H1 (cell line): ENCODE measurements around the gene CFAP61. TPM values are rescaled to one million over a fixed set of nuclear protein-coding genes. Genes with fewer than 3 reads are reported as not detected.

Experiments
- CTCF ChIA-PET: fragments of 300-600 bp; sonication (Branson Sonifier 250); formaldehyde crosslinking; loops from one replicate; lab custom pipeline; 2021; ENCODE audit not compliant: partially characterized antibody; lab: Charles Lee
- POLR2A ChIA-PET: fragments of 300-600 bp; sonication (Branson Sonifier 250); formaldehyde crosslinking; loops from one replicate; lab custom pipeline; 2021; ENCODE audit warnings: inconsistent platforms; ENCODE audit not compliant: partially characterized antibody; lab: Charles Lee
- DNase-seq, 2 experiments: peaks; one replicate each; pipeline versions ENCODE4 v3.0.0 to v3.0.0-alpha.2; 2010 to 2022; ENCODE audit warnings: low spot score in 2 of 2, low read depth in 1 of 2, mixed read lengths in 1 of 2
- FAIRE-seq: peaks from 2 replicates; lab custom pipeline; 2011; peaks lifted over from hg19 to GRCh38; lab: Jason Lieb, UNC
- H2AFZ ChIP-seq: 2 replicates; pipeline ENCODE4 v1.8.1; 2012; ENCODE audit warnings: low read length, inconsistent platforms
- H2AK5ac ChIP-seq: 2 replicates; pipeline ENCODE4 v1.6.1; 2013; ENCODE audit warnings: low read depth, low read length
- H2BK120ac ChIP-seq: replicated peaks from 2 replicates; pipeline ENCODE3; 2013; ENCODE audit warnings: low read depth, low read length, inconsistent platforms
- H2BK12ac ChIP-seq: 2 replicates; pipeline ENCODE4 v1.6.1; 2013; ENCODE audit warnings: low read depth, low read length
- H2BK15ac ChIP-seq: 2 replicates; pipeline ENCODE4 v1.6.1; 2013; ENCODE audit warnings: low read length
- H2BK20ac ChIP-seq: 2 replicates; pipeline ENCODE4 v1.6.1; 2013; ENCODE audit warnings: low read length
- H2BK5ac ChIP-seq: 2 replicates; pipeline ENCODE4 v1.6.1; 2013; ENCODE audit warnings: low read depth, low read length
- H3K14ac ChIP-seq: 2 replicates; pipeline ENCODE4 v1.6.1; 2013; ENCODE audit warnings: inconsistent platforms; ENCODE audit not compliant: insufficient read length
- H3K18ac ChIP-seq: 2 replicates; pipeline ENCODE4 v1.6.1; 2013; ENCODE audit warnings: low read length; ENCODE audit errors: extremely low read depth
- H3K23ac ChIP-seq: 2 replicates; pipeline ENCODE4 v1.6.1; 2013; ENCODE audit warnings: inconsistent platforms; ENCODE audit not compliant: insufficient read length
- H3K23me2 ChIP-seq: 2 replicates; pipeline ENCODE4 v1.6.1; 2013; ENCODE audit warnings: low read depth, low read length
- H3K27ac ChIP-seq: 2 replicates; pipeline ENCODE4 v1.6.1; 2011; ENCODE audit warnings: low read depth, low read length, inconsistent platforms
- H3K27me3 ChIP-seq, 4 experiments: replicated peaks in 1 of 4; 1 replicate in 1 of 4; 2 replicates in 3 of 4; pipeline versions ENCODE4 v1.6.1 to v1.8.1; 2011 to 2013; ENCODE audit warnings: low read length in 3 of 4, mild to moderate bottlenecking in 3 of 4, inconsistent platforms in 2 of 4, mixed read lengths in 2 of 4, moderate library complexity in 1 of 4; ENCODE audit not compliant: control insufficient read depth in 3 of 4, insufficient read depth in 3 of 4; ENCODE audit errors: extremely low read depth in 1 of 4
- H3K36me3 ChIP-seq, 4 experiments: 2 replicates each; pipeline versions ENCODE4 v1.6.1 to v1.8.1; 2011 to 2013; ENCODE audit warnings: mild to moderate bottlenecking in 4 of 4, low read length in 3 of 4, moderate library complexity in 2 of 4, control low read depth in 1 of 4, inconsistent platforms in 1 of 4; ENCODE audit not compliant: insufficient read depth in 4 of 4, control insufficient read depth in 2 of 4
- H3K4ac ChIP-seq: replicated peaks from 2 replicates; pipeline ENCODE3; 2013; ENCODE audit warnings: low read length, low read depth, mixed read lengths, inconsistent platforms; ENCODE audit not compliant: insufficient read length
- H3K4me1 ChIP-seq, 4 experiments: replicated peaks in 1 of 4; 1 replicate in 1 of 4; 2 replicates in 3 of 4; pipeline versions ENCODE4 v1.6.1 to v1.8.1; 2011 to 2013; ENCODE audit warnings: low read length in 3 of 4, inconsistent platforms in 2 of 4, mixed read lengths in 1 of 4; ENCODE audit not compliant: insufficient read depth in 4 of 4, control insufficient read depth in 3 of 4
- H3K4me2 ChIP-seq, 2 experiments: 2 replicates each; pipeline versions ENCODE4 v1.6.1 to v1.8.1; 2011 to 2013; ENCODE audit warnings: low read depth in 2 of 2, low read length in 2 of 2, control low read depth in 1 of 2, inconsistent platforms in 1 of 2, mild to moderate bottlenecking in 1 of 2; ENCODE audit not compliant: insufficient read depth in 1 of 2
- H3K4me3 ChIP-seq, 4 experiments: fragments of 200-600, 300-600 bp in 1 of 4; sonication (generic), shearing (Covaris generic), sonication (Bioruptor Twin) in 1 of 4; 2 replicates each; pipeline versions ENCODE4 v1.5.1 to v1.8.1; 2011 to 2016; ENCODE audit warnings: low read length in 4 of 4, low read depth in 3 of 4, control low read depth in 2 of 4, inconsistent platforms in 2 of 4, mild to moderate bottlenecking in 2 of 4, mixed read lengths in 1 of 4, moderate library complexity in 1 of 4; ENCODE audit not compliant: insufficient read depth in 2 of 4; ENCODE audit errors: extremely low read depth in 1 of 4
- H3K56ac ChIP-seq: replicated peaks from 2 replicates; pipeline ENCODE3; 2013; ENCODE audit warnings: low read depth, mild to moderate bottlenecking, mixed read lengths, low read length, inconsistent platforms; ENCODE audit not compliant: insufficient read length
- H3K79me1 ChIP-seq: 2 replicates; pipeline ENCODE4 v1.6.1; 2013; ENCODE audit warnings: low read depth, low read length, control low read depth
- H3K79me2 ChIP-seq, 2 experiments: 2 replicates each; pipeline versions ENCODE4 v1.6.1 to v1.8.1; 2012 to 2013; ENCODE audit warnings: low read length in 2 of 2, mild to moderate bottlenecking in 2 of 2, inconsistent platforms in 1 of 2; ENCODE audit not compliant: insufficient read depth in 2 of 2, control insufficient read depth in 1 of 2
- H3K9ac ChIP-seq, 4 experiments: replicated peaks in 1 of 4; 1 replicate in 1 of 4; 2 replicates in 3 of 4; pipeline versions ENCODE4 v1.6.1 to v1.8.1; 2011 to 2013; ENCODE audit warnings: low read depth in 3 of 4, low read length in 3 of 4, control low read depth in 2 of 4, mild to moderate bottlenecking in 2 of 4, moderate library complexity in 2 of 4, inconsistent platforms in 1 of 4; ENCODE audit errors: extremely low read depth in 1 of 4
- H3K9me3 ChIP-seq, 2 experiments: 2 replicates each; pipeline versions ENCODE4 v1.6.1 to v1.8.1; 2012 to 2013; ENCODE audit warnings: mild to moderate bottlenecking in 2 of 2, moderate library complexity in 2 of 2, control low read depth in 1 of 2, inconsistent platforms in 1 of 2, low read depth in 1 of 2, low read length in 1 of 2, mixed read lengths in 1 of 2; ENCODE audit not compliant: insufficient read depth in 2 of 2
- H4K20me1 ChIP-seq, 2 experiments: replicated peaks in 1 of 2; 2 replicates each; pipeline versions ENCODE3 to v1.8.1; 2011 to 2013; ENCODE audit warnings: inconsistent platforms in 2 of 2, low read length in 2 of 2, mild to moderate bottlenecking in 1 of 2; ENCODE audit not compliant: insufficient read depth in 2 of 2, control insufficient read depth in 1 of 2
- H4K5ac ChIP-seq: 2 replicates; pipeline ENCODE4 v1.6.1; 2013; ENCODE audit warnings: low read length, low read depth, mixed read lengths, inconsistent platforms; ENCODE audit not compliant: insufficient read length
- H4K8ac ChIP-seq: 2 replicates; pipeline ENCODE4 v1.8.0; 2013; ENCODE audit warnings: mild to moderate bottlenecking, moderate library complexity, low read length, inconsistent platforms; ENCODE audit not compliant: insufficient read depth; ENCODE audit errors: extremely low read depth
- H4K91ac ChIP-seq: replicated peaks from 2 replicates; pipeline ENCODE3; 2013; ENCODE audit warnings: low read length, mixed read lengths, inconsistent platforms; ENCODE audit not compliant: insufficient read length
- HDAC2 ChIP-seq, 2 experiments: fragments of 300-600 bp in 1 of 2; sonication (generic) in 1 of 2; IDR thresholded peaks; 2 replicates each; pipeline ENCODE4 v1.6.1; 2011 to 2012; ENCODE audit warnings: low read depth in 2 of 2, low read length in 2 of 2, mild to moderate bottlenecking in 2 of 2, moderate library complexity in 2 of 2, borderline replicate concordance in 1 of 2, inconsistent platforms in 1 of 2
- KDM5A ChIP-seq: fragments of 200-600 bp; IDR thresholded peaks from 2 replicates; pipeline ENCODE4 v1.7.1; 2012; ENCODE audit warnings: mild to moderate bottlenecking, low read length, inconsistent platforms, mixed read lengths
- POU5F1 ChIP-seq: IDR thresholded peaks from 2 replicates; pipeline ENCODE4 v1.6.1; 2011; ENCODE audit warnings: low read depth, mild to moderate bottlenecking, low read length, moderate library complexity
- RAD21 ChIP-seq, 2 experiments: IDR thresholded peaks in 1 of 2; conservative IDR thresholded peaks in 1 of 2; 2 replicates each; pipeline ENCODE4 v1.6.1; 2011; ENCODE audit warnings: low read depth in 2 of 2, low read length in 2 of 2, improper control_type of control experiment in 1 of 2, inconsistent platforms in 1 of 2, mild to moderate bottlenecking in 1 of 2, moderate library complexity in 1 of 2
- TAF1 ChIP-seq: IDR thresholded peaks from 2 replicates; pipeline ENCODE4 v1.6.1; 2011; ENCODE audit warnings: mild to moderate bottlenecking, low read depth, low read length
- WGBS, 2 experiments: shearing (Covaris generic) in 1 of 2; methylation state at CpG; one replicate each; pipeline versions ENCODE4 v1.1.6 to v1.1.7; 2013 to 2015; ENCODE audit warnings: low lambda C conversion rate in 2 of 2, mixed read lengths in 2 of 2, inconsistent platforms in 1 of 2, low coverage in 1 of 2, missing lambda C conversion rate in 1 of 2; ENCODE audit not compliant: insufficient replicate concordance in 2 of 2, insufficient coverage in 1 of 2, insufficient read length in 1 of 2; ENCODE audit errors: extremely low coverage in 1 of 2, missing lambda C conversion rate in 1 of 2; 5-methylcytosine and 5-hydroxymethylcytosine counted together
- polyA plus RNA-seq, 7 experiments: library from polyadenylated mRNA; depleted of rRNA in 3 of 7; stranded (reverse) in 5 of 7; unstranded in 2 of 7; fragments of >200 nt in 5 of 7; fragments of 200-250 nt in 2 of 7; gene quantifications; 1 replicate in 5 of 7; 2 replicates in 1 of 7; 4 replicates in 1 of 7; pipeline versions ENCODE4 v1.2.1 to v1.2.3, GENCODE V29; 2011 to 2013; ENCODE audit warnings: missing spikeins in 2 of 7, mixed read lengths in 2 of 7
- total RNA-seq: library from RNA; stranded (reverse); fragmentation: NEBNext Ultra II Directional; extraction: Animal tissue kit (Norgen Biotek cat#: 25700); gene quantifications from 2 replicates; pipeline ENCODE4 v1.2.1, GENCODE V29; 2021
- TF ChIP-seq, protein P1 (sequence below): IDR thresholded peaks from 2 replicates; pipeline ENCODE4 v1.6.1; 2011; ENCODE audit warnings: low read depth, mild to moderate bottlenecking, low read length; ENCODE audit not compliant: insufficient read depth

Gene CFAP61
- total and polyA plus RNA-seq, 2 of the 8 experiments (the other 6 are each of a cell fraction or from before 2014, with no cell fraction given), result 0.29 to 0.61 TPM

DNA sequence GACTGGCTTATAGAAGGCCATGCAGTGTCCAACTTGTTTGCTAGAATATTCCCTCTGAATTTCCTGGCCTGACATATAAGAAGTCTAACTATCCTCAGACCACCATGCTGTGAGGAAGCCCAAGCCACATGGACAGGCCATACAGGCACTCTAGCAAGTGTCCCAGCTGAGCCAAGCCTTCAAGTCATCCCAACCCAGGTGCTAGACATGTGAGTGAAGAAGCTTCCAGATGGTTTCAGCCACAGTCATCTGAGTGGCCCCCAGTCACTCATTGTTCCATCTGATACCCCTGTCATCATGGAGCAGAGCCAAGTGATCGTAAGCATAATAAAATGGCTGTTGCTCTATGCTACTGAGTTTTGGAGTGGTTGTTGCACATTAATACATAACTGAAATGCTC lies 269.6 kb downstream of the CFAP61 start:
- DNase-seq, result no peak

More for the DNA sequence above, 269.6 kb downstream of the CFAP61 start:
- Histone ChIP-seq H2AK5ac (no peak overlapping the region), H3K23me2 (no peaks in the 10 kb centered on the region; the same call in 1 of the 2 replicates), H4K5ac (no peak overlapping the region), H2AFZ (no peak overlapping the region), H3K9me3 (no peaks in the 10 kb centered on the region), H3K27me3 (no peaks in the 10 kb centered on the region), H3K56ac (no peak overlapping the region), H2BK20ac (no peak overlapping the region), H2BK15ac (no peak overlapping the region), H3K79me1 (no peaks in the 10 kb centered on the region), H3K4me2 (no peak overlapping the region), H4K20me1 (no peaks in the 10 kb centered on the region), H3K27ac (no peak overlapping the region), H3K79me2 (no peaks in the 10 kb centered on the region), H3K18ac (no peak overlapping the region), H3K4me1 (no peaks in the 10 kb centered on the region), H3K14ac (no peak overlapping the region), H3K9ac (no peak overlapping the region), H3K4me3 (no peak overlapping the region), H3K36me3 (no peaks in the 10 kb centered on the region), H2BK5ac (no peak overlapping the region), H2BK120ac (no peak overlapping the region), H3K4ac (no peak overlapping the region), H4K91ac (no peak overlapping the region), H4K8ac (no peak overlapping the region), H3K23ac (no peak overlapping the region), H2BK12ac (no peak overlapping the region)
- no peak for FAIRE-seq
- CTCF ChIA-PET, result no interaction called here
- POLR2A ChIA-PET, result no interaction called here
- WGBS, 2 experiments, result 88% methylated on average over 1 of the region's 1 CpG; no CpG with 5 or more reads in 1 of the 2 experiments
- TF ChIP-seq TAF1 (no peak), RAD21 (IDR thresholded peaks at IDR 0.05 in 1 of 2, conservative IDR thresholded peaks at IDR 0.05 in 1 of 2; ENCODE audit: low read depth in 2 of 2, low read length in 2 of 2) (no peak), KDM5A (no peak), POU5F1 (no peak), HDAC2 (IDR thresholded peaks at IDR 0.05; ENCODE audit: borderline replicate concordance in 1 of 2, low read depth in 2 of 2, low read length in 2 of 2) (no peak)
- TF ChIP-seq, protein P1, sequence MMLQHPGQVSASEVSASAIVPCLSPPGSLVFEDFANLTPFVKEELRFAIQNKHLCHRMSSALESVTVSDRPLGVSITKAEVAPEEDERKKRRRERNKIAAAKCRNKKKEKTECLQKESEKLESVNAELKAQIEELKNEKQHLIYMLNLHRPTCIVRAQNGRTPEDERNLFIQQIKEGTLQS, result no peak
